Gastroesophageal sphincter (tissue), 3 donors: ENCODE measurements around the gene VTI1A.

ENCODE experiments used
- CTCF ChIP-seq, 4 experiments: fragments of 200-600 bp in 2 of 4; fragments of 450-650 bp in 2 of 4; sonication (generic) in 1 of 4; IDR thresholded peaks; one replicate each; pipeline ENCODE4 v1.5.1; 2017 to 2019; ENCODE audit warnings: antibody characterized with exemption in 4 of 4, mild to moderate bottlenecking in 2 of 4, moderate library complexity in 2 of 4
- POLR2A ChIP-seq, 2 donors: fragments of 450-650 bp; IDR thresholded peaks; one replicate each; pipeline ENCODE4 v1.6.1; 2017; ENCODE audit warnings: antibody characterized with exemption in 2 of 2, mild to moderate bottlenecking in 2 of 2, moderate library complexity in 1 of 2

GRCh38 chr10:112407696-112408095, 39.3 kb upstream of the VTI1A start:
- no peak for TF ChIP-seq POLR2A (IDR thresholded peaks at IDR 0.05)
- TF ChIP-seq CTCF (IDR thresholded peaks at IDR 0.05) = no peak
